NCI-H748 (cell line): ENCODE results near the gene KIAA1217.
A peak's percentile ranks its signal among the peaks of the same experiment; 100 is the strongest.

Source experiments
- DNase-seq: peaks from one replicate; lab custom pipeline; 2025; ENCODE audit not compliant: unreplicated experiment; lab: John Stamatoyannopoulos, UW

KIAA1217 gene

GRCh38 chr10:24358022-24358421 lies 149.1 kb downstream of the KIAA1217 start:
- no peak for DNase-seq

- peak; percentile 37 for DNase-seq
Measured at GRCh38 chr10:24360282-24361127, 151.6 kb downstream of the KIAA1217 start.

GRCh38 chr10:24363070-24363469 lies 154.1 kb downstream of the KIAA1217 start:
- no peak for DNase-seq

GRCh38 chr10:24367688-24368087 lies 158.8 kb downstream of the KIAA1217 start:
- no peak for DNase-seq

GRCh38 chr10:24370877-24371276 lies 161.9 kb downstream of the KIAA1217 start:
- no peak for DNase-seq

- no peak for DNase-seq
Measured at GRCh38 chr10:24371396-24371795, 162.5 kb downstream of the KIAA1217 start.

- DNase-seq = no peak
Measured at GRCh38 chr10:24374134-24374915, 165.4 kb downstream of the KIAA1217 start.

GRCh38 chr10:24375510-24375909 lies 166.6 kb downstream of the KIAA1217 start:
- DNase-seq = no peak

GRCh38 chr10:24376731-24377130 lies 167.8 kb downstream of the KIAA1217 start:
- no peak for DNase-seq

GRCh38 chr10:24378126-24378920 lies 169.4 kb downstream of the KIAA1217 start:
- DNase-seq = no peak

- DNase-seq = no peak
Measured at GRCh38 chr10:24381235-24382010, 172.5 kb downstream of the KIAA1217 start.

GRCh38 chr10:24382045-24382444 lies 173.1 kb downstream of the KIAA1217 start:
- no peak for DNase-seq

- no peak for DNase-seq
Measured at GRCh38 chr10:24382596-24382978, 173.6 kb downstream of the KIAA1217 start.

- no peak for DNase-seq
Measured at GRCh38 chr10:24382979-24383663, 174.2 kb downstream of the KIAA1217 start.

- DNase-seq = peak; percentile 70
Measured at GRCh38 chr10:24383681-24384106, 174.8 kb downstream of the KIAA1217 start.

- DNase-seq = no peak
Measured at GRCh38 chr10:24384954-24385353, 176.0 kb downstream of the KIAA1217 start.

GRCh38 chr10:24385776-24386175 lies 176.8 kb downstream of the KIAA1217 start:
- DNase-seq = no peak

GRCh38 chr10:24390146-24390700 lies 181.3 kb downstream of the KIAA1217 start:
- DNase-seq = no peak

- no peak for DNase-seq
Measured at GRCh38 chr10:24390746-24391145, 181.8 kb downstream of the KIAA1217 start.

GRCh38 chr10:24393201-24393600 lies 184.3 kb downstream of the KIAA1217 start:
- no peak for DNase-seq
